ENCODE results near the gene MIS18BP1.
"Not testable (repeated sequence)": the region's sequence is repeated elsewhere in the genome, so short reads cannot be mapped to it uniquely, and the experiment has no call there.

MIS18BP1 gene

GRCh38 chr14:45242706-45243105 is 10.3 kb downstream of the MIS18BP1 start:
- no peak for DNase-seq

- DNase-seq, result no peak
Measured at GRCh38 chr14:45238988-45239387, 14.0 kb downstream of the MIS18BP1 start.

- DNase-seq, result no peak
Measured at GRCh38 chr14:45227566-45227965, 25.4 kb downstream of the MIS18BP1 start.

- DNase-seq, result no peak
Measured at GRCh38 chr14:45222485-45223262, 30.3 kb downstream of the MIS18BP1 start.

- DNase-seq, result not testable (repeated sequence)
Measured at GRCh38 chr14:45214341-45214740, 38.7 kb downstream of the MIS18BP1 start.

GRCh38 chr14:45213716-45214115 is 39.3 kb downstream of the MIS18BP1 start:
- not testable (repeated sequence) for DNase-seq

GRCh38 chr14:45212231-45212630 is 40.8 kb downstream of the MIS18BP1 start:
- DNase-seq, result no peak

GRCh38 chr14:45211295-45211694 is 41.7 kb downstream of the MIS18BP1 start:
- DNase-seq, result no peak

GRCh38 chr14:45210159-45210558 is 42.8 kb downstream of the MIS18BP1 start:
- no peak for DNase-seq

- DNase-seq, result no peak
Measured at GRCh38 chr14:45204241-45204640, 48.8 kb downstream of the MIS18BP1 start.

GRCh38 chr14:45201905-45202304 is 51.1 kb downstream of the MIS18BP1 start:
- no peak for DNase-seq

- no peak for DNase-seq
Measured at GRCh38 chr14:45199230-45199629, 53.8 kb downstream of the MIS18BP1 start.

GRCh38 chr14:45198551-45198950 is 54.5 kb downstream of the MIS18BP1 start:
- no peak for DNase-seq

- no peak for DNase-seq
Measured at GRCh38 chr14:45194964-45195363, 58.0 kb downstream of the MIS18BP1 start.

- no peak for DNase-seq
Measured at GRCh38 chr14:45185100-45185814, 67.7 kb downstream of the MIS18BP1 start.

- no peak for DNase-seq
Measured at GRCh38 chr14:45181806-45182205, 71.2 kb downstream of the MIS18BP1 start.

- no peak for DNase-seq
Measured at GRCh38 chr14:45181329-45181728, 71.7 kb downstream of the MIS18BP1 start.

- no peak for DNase-seq
Measured at GRCh38 chr14:45177076-45177475, 75.9 kb downstream of the MIS18BP1 start.

- no peak for DNase-seq
Measured at GRCh38 chr14:45169906-45170305, 83.1 kb downstream of the MIS18BP1 start.

GRCh38 chr14:45156067-45156466 is 96.9 kb downstream of the MIS18BP1 start:
- DNase-seq, result no peak

Data from activated CD8-positive, alpha-beta memory T cell treated with anti-CD3 and anti-CD28 coated beads for 24 hours (primary cell).